GM19328 (cell line): ENCODE measurements around the gene DCPS.
A peak's percentile ranks its signal among the peaks of the same experiment; 100 is the strongest.
"Not testable (repeated sequence)": the region's sequence is repeated elsewhere in the genome, so short reads cannot be mapped to it uniquely, and the experiment has no call there.

Source experiments
- ATAC-seq: cut with Tn5 transposase; IDR thresholded peaks from one replicate; pipeline ENCODE4 v1.9.1; 2021; ENCODE audit warnings: mild to moderate bottlenecking, moderate library complexity; ENCODE audit not compliant: unreplicated experiment

Gene DCPS

DNA sequence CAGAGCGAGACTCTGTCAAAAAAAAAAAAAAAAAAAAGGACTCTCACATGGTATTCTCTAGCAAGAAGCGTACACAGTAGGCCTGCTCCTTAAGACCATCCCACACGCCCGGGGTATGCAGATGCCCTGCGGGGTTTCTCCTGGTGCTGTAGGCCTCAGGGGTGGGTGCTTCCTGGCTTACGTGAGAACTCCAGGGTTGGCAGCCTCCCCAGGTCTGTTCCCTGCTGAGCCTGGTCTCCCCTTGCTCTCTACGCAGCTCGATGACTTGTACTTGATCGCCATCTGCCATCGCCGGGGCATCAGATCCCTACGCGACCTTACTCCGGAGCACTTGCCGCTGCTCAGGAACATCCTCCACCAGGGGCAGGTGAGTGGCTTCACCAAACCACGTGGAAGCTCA is 39.2 kb downstream of the DCPS start:
- ATAC-seq: no peak

DNA sequence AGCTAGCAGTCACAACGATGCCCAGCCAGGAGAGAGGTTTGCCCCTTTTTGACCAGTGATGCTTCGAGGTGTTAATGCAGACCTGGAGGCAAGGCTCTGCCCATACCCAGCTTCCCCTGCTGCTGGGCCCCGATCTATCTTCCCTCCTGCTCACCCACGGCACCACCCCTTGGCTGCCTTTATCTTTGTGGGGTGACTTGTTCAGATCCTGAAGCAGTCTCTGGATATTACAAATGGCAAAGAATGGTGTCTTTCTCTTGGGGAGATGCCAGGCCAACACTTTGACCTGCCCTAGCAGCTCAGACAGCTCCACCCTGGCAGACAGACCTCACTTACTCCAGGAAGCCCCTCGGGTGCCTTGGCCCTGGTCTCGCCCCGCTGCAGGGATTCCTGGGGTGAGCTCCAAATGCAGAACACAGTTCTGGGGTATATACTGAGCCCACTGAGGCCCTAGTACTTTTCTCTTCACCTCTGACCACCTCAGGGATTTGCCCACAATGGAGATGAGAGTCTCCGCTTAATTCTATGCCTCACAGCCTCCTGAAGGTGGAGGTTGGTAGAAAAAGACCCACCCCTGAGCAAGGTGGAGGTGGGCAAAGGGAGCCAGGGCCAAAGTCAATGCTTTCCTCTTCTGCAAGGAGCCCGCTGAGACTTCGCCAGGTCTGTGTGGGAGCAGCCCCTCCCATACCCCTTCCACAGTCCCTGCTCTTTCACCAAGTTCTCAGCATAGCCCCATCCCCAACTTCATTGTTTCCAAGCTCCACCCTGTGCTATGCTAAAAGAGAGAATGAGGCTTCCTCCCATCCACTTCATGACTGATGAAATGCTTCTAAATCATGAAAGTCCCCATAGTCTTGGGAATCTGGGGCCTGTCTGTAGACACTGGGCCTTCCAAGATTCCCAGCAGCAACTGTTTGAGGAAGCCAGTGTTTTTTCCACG is 40.6 kb downstream of the DCPS start:
- ATAC-seq: no peak

DNA sequence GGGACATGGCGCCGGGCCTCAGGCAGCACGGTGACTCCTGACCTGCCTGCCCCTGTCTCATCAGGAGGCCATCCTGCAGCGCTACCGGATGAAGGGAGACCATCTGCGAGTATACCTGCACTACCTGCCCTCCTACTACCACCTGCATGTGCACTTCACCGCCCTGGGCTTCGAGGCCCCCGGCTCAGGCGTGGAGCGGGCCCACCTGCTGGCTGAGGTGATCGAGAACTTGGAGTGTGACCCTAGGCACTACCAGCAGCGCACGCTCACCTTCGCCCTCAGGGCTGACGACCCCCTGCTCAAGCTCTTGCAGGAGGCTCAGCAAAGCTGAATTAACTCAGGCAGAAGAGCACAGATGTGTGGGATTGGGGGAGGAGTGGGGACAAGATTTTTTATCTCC is 41.4 kb downstream of the DCPS start:
- no peak for ATAC-seq

DNA sequence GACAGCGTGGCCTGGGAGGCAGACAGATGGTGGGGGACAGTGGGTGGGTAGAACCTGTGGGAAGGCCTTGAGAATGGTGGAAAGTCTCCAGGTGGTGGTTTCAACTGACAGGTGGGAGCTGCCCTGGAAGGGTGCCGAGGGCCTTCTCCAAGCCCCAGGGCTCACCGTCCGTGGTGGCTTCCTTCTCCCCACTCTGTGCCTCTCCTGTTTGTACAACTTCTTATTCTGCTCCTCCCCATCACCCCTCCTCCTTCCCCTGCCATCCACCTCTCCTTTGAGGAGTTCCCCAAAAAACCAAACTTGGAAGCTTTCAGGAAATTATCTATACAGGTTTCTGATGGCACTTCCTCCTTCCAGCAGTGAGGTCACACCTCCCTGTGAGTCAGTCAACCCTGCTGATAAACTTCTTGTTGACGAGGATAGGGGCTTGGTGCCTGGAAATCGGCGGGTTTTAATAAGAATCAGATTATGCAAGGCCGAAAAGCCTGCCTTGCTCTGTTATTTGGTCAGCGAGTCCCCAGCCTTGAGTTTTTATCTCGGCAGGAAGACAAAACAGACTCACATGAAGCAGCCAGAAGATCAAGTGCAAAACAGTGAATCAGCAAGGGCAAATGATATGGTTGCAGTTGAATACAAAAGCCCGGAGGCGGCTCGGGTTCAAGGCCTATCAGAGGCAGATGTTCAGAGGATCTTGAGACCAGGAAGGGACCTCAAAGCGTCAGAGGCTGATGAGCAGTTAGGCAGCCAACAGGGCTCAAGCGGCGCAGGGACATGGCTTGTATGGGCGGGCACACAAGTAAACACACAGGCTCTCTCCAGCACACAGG is 42.1 kb downstream of the DCPS start:
- no peak for ATAC-seq

DNA sequence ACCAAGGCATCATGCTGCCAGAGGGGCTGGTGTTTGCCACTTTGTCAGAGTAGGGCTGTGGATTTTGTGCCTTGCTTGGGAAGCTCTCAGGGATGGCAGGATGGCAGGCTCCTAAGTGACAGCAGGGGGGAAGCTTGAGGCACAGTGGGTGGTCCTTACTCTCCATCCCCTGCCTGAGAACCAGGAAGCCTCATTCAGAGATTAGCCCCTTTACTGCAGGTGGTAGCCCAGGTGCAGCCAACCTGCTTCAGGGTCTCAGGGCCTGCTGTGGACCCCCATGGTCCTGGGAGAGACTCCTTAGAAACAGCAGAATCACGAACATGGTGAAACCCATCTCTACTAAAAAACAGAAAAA is 42.7 kb downstream of the DCPS start:
- no peak for ATAC-seq

DNA sequence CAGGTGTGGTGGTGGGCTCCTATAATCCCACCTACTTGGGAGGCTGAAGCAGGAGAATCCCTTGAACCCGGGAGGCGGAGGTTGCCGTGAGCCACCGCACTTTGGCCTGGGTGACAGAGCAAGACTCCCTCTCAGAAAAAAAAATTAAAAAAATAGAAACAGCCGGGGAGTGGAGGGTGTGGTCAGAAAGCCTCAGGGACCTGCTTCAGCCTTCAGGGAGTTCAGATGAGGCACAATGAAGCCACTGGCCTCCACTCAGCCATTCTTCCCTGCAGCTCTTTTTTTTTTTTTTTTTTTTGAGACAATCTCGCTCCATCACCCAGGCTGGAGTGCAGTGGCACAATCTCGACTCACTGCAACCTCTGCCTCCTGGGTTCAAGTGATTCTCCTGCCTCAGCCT is 43.1 kb downstream of the DCPS start:
- ATAC-seq: not testable (repeated sequence)

DNA sequence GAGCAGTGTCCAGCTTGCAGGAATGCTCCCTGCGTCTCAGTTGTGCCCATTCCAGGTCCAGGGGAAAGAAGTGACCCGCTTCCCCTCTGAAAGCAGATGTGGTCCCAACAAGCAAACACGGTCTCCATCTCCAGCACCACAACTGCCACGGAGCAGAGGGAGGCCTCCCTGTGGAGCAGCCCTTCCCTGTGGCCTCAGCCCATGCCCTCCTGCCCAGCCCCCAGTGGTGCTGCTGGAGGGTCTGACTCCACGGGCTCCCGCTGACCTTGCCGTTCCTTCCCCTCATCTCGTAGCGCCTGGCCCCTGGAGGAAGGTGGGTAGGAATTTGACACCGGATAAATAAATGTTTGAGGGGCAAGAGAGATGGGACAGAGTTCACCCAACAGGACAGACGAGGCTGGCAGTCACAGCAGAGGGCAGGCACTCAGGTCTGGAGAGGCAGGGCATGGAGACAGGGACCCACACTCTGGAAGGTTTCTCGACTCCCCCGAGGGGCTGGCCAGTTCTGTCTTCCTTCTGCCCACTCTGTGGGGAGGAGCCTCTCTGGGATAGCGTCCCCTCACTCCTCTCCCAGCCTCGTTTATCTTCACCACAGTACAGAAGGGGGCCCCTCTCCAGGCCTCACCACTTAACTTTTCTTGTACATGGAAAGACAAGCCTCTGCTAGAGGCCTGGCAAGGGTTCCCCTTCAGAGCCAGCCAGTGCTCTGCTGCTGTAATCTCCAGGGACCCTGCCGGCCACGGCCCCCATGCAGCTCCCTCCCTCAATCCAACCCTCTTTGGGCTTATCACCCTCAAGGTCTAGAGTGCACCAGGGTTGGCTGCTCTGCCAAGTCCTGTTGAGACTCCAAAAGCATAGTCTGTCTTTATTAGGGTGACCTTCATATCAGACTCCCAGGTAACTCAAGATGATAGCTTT is 44.1 kb downstream of the DCPS start:
- ATAC-seq: no peak

DNA sequence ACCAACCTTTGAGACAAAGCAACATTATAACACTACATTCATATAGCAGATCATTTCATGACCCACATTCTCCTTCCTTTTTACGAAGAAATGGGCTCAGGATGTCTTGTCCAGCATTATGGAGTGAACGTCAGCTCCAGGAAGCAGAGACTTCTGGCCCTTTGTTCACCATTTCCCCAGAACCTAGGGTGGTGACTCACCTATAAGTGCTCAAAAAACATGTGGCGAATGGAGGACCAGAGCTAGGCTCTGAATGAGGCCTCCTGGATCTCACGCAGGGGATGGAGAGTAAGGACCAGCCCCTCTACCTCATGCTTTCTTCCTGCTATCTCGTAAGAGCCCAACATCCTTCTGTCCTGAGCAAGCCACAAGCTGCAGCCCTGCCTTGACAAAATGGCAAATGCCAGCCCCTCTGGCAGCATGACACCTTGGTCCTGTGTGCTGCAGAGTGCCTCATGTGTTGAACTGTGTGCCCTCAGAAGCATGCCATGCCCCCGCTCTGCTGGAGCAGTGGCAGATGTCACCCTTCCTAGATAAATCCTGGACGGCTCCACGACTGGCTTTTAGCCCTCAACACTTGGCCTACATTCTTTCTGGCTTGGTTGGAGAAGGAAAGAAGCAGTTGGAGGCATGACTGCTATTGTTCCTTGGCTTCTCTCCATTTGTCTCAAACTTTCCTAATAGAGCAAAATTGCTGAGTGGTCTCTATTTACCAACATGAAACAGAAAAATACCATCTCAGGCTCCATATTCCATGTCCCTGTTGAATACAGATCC is 45.1 kb downstream of the DCPS start:
- no peak for ATAC-seq

DNA sequence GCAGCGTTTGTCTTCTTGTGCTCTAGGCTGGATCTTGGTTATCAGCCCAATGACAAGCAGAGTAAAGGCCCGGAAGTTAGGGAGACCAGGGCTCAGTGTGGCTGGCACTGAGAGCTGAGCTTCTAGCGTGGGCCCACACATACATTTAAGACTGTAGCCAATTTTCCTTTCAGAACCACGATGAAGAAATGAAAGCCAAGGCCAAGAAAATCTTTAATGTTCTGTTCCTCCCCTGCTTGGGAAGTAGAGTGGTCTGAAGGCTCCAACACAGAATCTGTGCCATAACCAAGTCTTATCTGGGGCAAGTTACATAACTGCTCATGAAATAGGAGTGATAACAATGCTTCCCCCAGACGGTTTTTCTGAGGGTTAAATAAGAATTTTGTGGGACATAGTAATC is 47.0 kb downstream of the DCPS start:
- no peak for ATAC-seq

DNA sequence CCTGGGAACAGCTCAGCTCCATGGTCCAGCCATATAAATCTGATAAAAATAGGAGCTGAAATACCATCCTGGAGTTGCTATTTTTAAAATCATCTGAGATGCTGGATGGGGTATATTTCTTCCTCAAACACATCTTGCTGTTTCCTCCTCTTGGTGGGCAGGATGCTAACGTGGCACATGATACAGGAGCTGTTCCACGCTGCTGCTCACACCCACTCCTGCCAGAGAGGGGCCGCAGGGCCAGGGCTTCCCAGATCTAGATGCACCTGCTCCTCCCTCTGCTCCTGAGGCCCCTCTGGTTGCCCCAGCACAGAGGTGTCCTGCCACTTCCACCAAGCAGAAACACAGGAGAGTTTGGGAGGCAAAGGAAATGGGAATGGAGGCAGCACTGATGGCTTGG is 48.3 kb downstream of the DCPS start:
- no peak for ATAC-seq

DNA sequence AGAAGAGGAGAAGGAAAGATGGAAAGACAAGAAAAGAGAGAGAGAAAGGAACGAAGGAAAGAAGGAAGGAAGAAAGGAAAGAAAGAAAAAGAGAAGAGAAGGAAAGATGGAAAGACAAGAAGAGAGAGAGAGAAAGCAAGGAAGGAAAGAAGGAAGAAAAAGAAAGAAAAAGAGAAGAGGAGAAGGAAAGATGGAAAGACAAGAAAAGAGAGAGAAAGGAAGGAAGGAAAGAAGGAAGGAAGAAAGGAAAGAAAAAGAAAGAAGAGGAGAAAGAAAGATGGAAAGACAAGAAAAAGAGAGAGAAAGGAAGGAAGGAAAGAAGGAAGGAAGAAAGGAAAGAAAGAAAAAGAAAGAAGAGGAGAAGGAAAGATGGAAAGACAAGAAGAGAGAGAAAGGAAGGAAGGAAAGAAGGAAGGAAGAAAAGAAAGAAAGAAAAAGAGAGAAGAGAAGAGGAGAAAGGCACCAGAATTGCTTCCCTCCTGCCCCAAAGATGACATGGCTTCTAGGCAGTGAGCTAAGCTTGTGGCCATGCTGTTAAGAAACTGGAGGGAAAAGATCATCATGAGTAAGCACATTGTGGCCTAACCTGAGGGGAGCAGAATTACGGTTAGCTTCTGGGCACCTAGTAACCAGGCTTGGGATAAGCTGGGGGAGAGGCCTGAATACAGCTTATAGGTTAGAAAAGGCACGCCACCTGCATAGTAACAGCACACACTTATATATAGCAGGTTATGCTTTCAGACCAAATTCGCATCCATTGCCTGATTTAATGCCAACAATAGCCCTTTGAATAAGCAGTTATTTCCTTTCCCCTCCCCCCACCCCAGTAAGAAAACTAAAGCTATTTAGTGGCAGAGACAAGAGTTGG is 49.3 kb downstream of the DCPS start:
- no peak for ATAC-seq

DNA sequence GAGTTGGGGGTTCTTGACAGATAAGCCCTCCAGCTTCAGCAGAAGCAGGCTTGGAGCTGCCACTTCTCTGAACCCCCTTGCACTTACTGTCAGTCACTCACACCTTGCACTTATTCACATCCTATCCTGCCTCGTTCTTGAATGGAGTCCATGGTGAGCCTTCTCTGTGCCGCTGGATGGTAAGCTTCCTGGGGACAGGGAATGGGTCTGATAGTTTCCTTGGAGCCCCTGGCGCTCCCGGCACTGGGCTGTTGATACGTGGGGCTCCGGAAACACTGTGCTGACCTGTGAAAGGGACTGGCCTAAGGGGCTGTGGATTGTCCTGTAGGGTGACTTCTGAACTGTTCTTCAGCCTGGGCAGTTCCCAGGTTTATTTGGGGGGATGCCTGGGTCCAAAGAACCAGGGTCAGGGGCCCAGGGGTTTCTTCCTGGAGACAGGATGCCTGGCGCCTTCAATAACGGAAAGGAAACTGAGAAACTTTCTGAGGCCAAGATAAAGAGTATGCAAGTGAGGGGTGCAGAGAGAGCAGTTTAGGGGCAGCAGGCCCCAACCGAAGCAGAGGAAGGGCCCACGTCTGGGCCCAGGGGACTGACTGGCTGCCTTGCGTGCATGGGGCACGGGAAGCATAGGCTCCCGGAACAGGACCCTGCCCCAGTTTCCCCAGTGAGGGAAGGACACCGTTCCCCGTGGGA is 50.9 kb downstream of the DCPS start:
- peak; percentile 30 for ATAC-seq

DNA sequence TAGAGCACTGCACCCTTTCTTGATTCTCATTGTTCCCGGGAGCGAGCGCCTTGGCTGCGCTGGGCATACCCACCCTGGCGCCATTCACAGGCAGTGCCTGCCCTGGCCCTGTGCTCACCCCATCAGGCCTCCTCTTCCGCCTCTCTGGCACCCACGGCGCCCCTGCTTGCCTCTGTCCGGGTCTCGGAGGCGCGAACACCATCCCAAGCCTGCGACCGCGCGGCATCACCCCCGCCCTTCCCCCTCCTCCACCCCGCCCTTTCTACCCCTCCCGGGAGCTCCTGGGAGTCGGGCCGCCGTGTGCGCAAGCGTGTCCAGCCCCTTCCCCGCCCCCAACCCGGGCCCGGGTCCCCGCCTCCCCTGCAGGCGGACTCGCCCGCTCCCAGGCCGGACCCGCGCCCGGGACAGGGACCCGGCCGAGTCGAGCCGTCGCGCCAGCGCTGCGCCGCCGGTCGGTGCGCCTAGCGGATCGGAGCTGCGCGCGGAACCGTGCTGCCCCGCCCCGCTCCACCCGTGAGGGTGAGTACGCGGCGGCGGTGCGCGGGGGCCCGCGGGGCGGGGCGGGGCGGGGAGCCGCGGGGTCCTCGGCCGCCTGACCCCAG is 51.6 kb downstream of the DCPS start, which contains the start of gene ST3GAL4:
Gene ST3GAL4, plus strand, starts transcription at position 363 of the 602 bp plus-strand sequence. CDS start 50,470 bp downstream, outside the sequence.
- peak; percentile 61 for ATAC-seq

DNA sequence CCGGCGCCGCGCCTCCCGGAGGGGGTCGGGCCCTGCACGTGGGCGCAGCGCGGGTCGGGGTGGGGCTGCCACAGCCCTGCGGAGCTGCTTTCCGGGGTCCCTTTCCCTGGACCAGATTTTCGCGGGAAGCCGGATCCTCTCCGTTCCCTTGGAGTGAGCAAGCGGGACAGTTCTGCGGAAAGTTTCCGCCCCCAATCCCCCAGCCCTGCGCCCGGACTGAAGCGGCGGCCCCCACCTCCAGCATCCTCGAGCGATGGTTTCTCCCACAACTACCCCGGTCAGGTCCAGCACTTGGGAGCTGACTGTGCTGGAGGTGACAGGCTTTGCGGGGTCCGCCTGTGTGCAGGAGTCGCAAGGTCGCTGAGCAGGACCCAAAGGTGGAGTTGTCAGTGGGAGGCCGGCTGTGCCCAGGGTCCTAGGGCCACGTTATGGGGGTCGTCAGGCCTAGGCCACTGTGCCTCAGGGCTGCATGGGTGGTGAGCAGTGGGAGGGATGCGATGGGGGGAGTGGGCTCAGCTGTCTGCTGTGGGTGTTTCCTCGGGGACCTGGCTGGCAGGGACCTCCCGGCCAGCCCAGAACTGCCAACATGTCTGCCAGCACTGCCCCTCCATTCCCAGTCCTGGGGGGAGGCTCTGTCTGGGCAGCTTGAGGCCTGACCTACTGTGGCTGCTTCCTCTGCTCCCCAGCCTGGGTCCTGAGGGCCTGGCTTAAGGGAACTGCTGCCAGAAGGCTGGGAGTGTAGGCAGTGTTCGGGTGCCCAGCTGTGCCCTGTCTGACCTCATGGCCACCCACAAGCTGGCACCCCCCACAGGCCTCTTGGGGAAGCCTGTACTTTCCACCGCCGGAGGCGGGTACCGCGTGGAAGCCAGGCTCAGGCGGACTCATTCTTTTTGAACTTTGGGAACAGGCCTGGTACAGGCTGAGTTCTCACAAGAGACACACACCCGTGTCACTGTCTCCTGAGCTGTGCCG is 52.4 kb downstream of the DCPS start:
- no peak for ATAC-seq

DNA sequence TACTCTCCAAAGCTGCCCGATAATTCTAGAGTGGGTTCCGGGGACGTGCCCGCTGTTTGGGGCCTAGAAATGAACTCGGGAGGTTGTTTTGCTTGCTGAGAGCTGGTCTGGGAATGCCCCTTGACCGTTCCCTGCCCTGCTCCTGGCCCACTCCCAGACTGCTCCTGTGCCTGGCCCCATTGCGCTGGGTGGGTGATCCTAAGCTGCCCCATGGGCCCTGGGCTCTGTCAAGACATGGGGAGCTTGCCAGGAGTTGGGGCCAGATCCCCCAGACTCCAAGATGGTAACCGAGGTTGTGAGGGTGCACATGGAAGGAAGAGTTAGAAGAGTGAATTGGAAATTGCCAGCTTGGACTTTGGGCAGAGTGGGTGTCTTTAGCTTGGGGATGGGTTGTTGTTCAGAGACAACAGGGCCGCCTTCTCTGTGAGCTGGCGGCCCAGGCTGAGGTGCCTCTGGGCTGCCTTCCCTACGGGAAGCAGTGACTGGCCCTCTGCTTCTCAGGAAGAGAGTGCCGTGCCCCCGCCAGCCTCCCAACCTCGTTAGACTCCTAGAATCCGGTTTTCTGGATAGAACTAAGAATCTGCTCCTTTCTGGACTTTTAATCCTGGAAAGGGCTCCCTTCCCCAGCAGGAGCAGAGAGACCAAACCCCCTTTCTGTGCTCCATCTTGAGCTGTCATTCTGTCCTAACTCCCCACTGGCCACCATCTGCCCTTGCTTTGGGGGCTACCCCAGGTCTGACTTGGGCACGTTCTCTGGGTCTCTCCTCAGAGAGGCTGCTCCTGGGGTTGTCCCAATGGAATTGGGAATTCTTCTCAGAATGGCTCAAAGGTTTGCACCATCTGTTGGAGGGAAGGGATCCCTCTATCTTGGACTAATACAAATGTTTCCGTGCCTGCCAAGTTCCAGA is 53.4 kb downstream of the DCPS start:
- ATAC-seq: no peak
